ENCODE results near the gene TRAPPC14.
"Not testable (repeated sequence)": the region's sequence is repeated elsewhere in the genome, so short reads cannot be mapped to it uniquely, and the experiment has no call there.

TRAPPC14 gene

DNA sequence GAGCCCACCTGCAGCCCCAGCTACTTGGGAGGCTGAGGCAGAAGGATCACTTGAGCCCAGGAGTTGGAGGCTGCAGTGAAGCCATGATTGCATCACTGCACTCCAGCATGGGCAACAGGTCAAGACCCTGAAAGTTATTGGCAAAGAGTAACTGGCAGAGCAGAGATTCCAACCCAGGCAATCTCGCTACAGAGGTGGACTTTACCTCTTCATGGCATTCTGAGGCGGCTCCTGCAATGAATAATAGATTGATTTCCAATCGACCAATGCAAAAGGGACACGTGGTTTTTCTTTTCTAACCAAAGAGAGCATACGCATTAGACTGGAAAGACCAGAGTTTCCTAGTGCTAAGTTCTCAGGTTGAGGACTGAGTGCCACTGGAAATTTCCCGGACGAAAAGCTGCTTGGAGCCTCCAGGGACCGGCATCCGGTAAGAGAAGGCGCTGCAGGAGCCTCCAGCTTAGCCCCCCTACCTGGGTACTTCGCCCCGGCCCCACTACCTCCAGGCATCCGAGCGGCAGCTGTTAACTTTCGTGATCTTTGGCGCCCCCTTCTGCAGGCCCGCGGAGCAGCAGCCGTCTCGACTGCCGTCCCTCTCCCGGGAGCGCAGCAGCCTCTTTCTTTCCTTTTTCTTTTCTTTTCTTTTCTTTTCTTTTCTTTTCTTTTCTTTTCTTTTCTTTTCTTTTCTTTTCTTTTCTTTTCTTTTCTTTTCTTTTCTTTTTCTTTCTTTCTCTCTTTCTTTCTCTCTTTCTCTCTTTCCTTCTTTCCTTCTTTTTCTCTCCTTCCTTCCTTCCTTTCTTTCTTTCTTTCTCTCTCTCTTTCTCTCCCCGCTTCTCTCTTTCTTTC is 27.7 kb downstream of the TRAPPC14 start:
- Histone ChIP-seq H2AFZ (ENCODE audit: low read depth) (peak overlapping the region; percentile 56), H3K4me3 (IDR thresholded peaks at IDR 0.05; ENCODE audit: insufficient read depth, low read depth, low read length) (no peak overlapping the region)

DNA sequence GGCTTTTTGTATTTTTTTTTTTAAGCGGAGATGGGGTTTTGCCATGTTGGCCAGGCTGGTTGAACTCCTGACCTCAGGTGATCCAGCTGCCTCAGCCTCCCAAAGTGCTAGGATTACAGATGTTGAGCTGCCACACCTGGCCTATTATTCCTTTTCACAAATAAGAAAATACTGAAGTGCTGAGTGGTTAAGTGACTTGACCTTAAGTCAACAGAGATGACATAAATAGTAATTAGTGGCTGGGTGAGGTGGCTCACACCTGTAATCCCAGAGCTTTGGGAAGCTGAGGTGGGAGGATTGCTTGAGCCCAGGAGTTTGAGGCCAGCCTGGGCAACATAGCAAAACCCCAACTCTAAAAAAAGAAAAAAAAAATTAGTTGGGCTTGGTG is 28.3 kb downstream of the TRAPPC14 start:
- not testable (repeated sequence) for H3K36me3 ChIP-seq (ENCODE audit: insufficient read depth); H3K27me3 ChIP-seq (ENCODE audit: insufficient read depth, low read depth); H2AFZ ChIP-seq (ENCODE audit: low read depth); H3K4me3 ChIP-seq (IDR thresholded peaks at IDR 0.05; ENCODE audit: insufficient read depth, low read depth, low read length); H3K9ac ChIP-seq; H3K79me2 ChIP-seq (ENCODE audit: insufficient read depth, low read depth); H3K27ac ChIP-seq; H4K20me1 ChIP-seq (ENCODE audit: insufficient read depth)
- peaks cover 51% of the 10 kb centered on the region for H3K4me1 ChIP-seq (ENCODE audit: low read depth, poor library complexity, severe bottlenecking)
- H3K4me2 ChIP-seq, result peak overlapping the region; percentile 19; the same call in 1 of the 2 replicates

More for the DNA sequence above, 27.7 kb downstream of the TRAPPC14 start:
- Histone ChIP-seq H3K9ac (no peak overlapping the region), H3K27ac (no peak overlapping the region), H4K20me1 (ENCODE audit: insufficient read depth) (no peaks in the 10 kb centered on the region), H3K4me1 (ENCODE audit: low read depth, poor library complexity, severe bottlenecking) (peaks cover 44% of the 10 kb centered on the region), H3K4me2 (peak overlapping the region; percentile 19; the same call in 1 of the 2 replicates), H3K27me3 (ENCODE audit: insufficient read depth, low read depth) (peaks cover 4% of the 10 kb centered on the region; the same call in 1 of the 2 replicates), H3K79me2 (ENCODE audit: insufficient read depth, low read depth) (0 out of 2 replicates have a peak, but pooled peaks cover under 1% of the 10 kb centered on the region), H3K36me3 (ENCODE audit: insufficient read depth) (no peaks in the 10 kb centered on the region)
- TF ChIP-seq, protein P1, sequence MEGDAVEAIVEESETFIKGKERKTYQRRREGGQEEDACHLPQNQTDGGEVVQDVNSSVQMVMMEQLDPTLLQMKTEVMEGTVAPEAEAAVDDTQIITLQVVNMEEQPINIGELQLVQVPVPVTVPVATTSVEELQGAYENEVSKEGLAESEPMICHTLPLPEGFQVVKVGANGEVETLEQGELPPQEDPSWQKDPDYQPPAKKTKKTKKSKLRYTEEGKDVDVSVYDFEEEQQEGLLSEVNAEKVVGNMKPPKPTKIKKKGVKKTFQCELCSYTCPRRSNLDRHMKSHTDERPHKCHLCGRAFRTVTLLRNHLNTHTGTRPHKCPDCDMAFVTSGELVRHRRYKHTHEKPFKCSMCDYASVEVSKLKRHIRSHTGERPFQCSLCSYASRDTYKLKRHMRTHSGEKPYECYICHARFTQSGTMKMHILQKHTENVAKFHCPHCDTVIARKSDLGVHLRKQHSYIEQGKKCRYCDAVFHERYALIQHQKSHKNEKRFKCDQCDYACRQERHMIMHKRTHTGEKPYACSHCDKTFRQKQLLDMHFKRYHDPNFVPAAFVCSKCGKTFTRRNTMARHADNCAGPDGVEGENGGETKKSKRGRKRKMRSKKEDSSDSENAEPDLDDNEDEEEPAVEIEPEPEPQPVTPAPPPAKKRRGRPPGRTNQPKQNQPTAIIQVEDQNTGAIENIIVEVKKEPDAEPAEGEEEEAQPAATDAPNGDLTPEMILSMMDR (conservative IDR thresholded peaks at IDR 0.05; ENCODE audit: low read depth, low read length), result peak; percentile 84

DNA sequence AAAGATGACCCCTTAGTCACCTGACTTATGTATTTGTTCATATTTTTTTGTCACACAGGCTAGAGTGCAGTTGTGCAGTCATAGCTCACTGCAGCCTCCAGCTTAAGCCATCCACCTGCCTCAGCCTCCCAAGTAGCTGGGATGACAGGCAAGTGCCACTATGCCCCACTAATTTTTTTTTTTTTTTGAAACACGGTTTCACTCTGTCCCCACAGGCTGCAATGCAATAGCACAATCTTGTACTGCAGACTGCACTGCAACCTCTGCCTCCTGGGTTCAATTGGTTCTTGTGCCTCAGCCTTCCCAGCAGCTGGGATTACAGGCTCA is 29.9 kb downstream of the TRAPPC14 start:
- Histone ChIP-seq H3K4me2 (peak overlapping the region; percentile 83; the same call in 1 of the 2 replicates), H3K27ac (no peak overlapping the region), H3K36me3 (ENCODE audit: insufficient read depth) (no peaks in the 10 kb centered on the region), H3K4me1 (ENCODE audit: low read depth, poor library complexity, severe bottlenecking) (peaks cover 53% of the 10 kb centered on the region), H4K20me1 (ENCODE audit: insufficient read depth) (no peaks in the 10 kb centered on the region), H3K4me3 (IDR thresholded peaks at IDR 0.05; ENCODE audit: insufficient read depth, low read depth, low read length) (no peak overlapping the region), H3K9ac (no peak overlapping the region), H3K79me2 (ENCODE audit: insufficient read depth, low read depth) (0 out of 2 replicates have a peak, but pooled peaks cover 6% of the 10 kb centered on the region), H3K27me3 (ENCODE audit: insufficient read depth, low read depth) (peaks cover 4% of the 10 kb centered on the region; the same call in 1 of the 2 replicates), H2AFZ (ENCODE audit: low read depth) (peak overlapping the region; percentile 91; the same call in 1 of the 2 replicates)
- TF ChIP-seq, protein P1 (conservative IDR thresholded peaks at IDR 0.05; ENCODE audit: low read depth, low read length), result no peak

DNA sequence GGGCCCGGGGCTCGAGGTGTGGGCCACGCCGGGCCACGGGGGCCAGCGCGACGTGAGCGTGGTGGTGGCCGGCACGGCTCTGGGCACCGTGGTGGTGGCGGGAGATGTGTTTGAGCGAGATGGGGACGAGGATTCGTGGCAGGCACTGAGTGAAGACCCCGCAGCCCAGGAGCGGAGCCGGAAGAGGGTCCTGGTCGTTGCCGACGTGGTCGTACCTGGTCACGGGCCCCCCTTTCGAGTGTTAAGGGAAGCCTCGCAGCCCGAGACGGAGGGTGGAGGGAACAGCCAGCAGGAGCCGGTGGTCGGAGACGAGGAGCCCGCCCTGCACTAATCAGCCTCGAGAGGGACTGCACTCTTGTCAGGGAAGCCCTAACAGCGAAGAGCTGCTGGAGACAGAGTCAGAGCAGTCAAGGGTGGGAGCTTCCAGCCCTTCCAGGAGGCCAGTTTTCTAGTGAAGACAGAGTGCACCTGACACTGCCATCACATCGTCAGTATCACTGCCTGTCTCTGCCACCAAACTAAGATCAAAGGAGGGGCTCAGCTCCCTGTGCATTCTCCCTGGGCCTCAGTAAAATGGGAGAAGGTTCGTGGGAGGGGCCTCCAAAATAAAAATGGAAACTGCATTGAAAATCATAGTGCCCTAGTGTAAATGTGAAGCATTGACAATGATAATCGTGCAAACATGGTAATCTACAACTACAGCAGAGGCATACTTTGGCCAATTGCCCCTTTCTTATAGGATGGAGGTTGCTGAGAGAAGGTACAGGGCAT is 30.5 kb downstream of the TRAPPC14 start:
- Histone ChIP-seq H3K27ac (no peak overlapping the region), H2AFZ (ENCODE audit: low read depth) (peak overlapping the region; percentile 91), H3K27me3 (ENCODE audit: insufficient read depth, low read depth) (peaks cover 4% of the 10 kb centered on the region; the same call in 1 of the 2 replicates), H4K20me1 (ENCODE audit: insufficient read depth) (no peaks in the 10 kb centered on the region), H3K36me3 (ENCODE audit: insufficient read depth) (no peaks in the 10 kb centered on the region), H3K4me1 (ENCODE audit: low read depth, poor library complexity, severe bottlenecking) (peaks cover 53% of the 10 kb centered on the region), H3K4me3 (IDR thresholded peaks at IDR 0.05; ENCODE audit: insufficient read depth, low read depth, low read length) (no peak overlapping the region), H3K79me2 (ENCODE audit: insufficient read depth, low read depth) (0 out of 2 replicates have a peak, but pooled peaks cover 6% of the 10 kb centered on the region), H3K9ac (peak overlapping the region; percentile 79; the same call in 1 of the 2 replicates), H3K4me2 (peak overlapping the region; percentile 83)
- TF ChIP-seq, protein P1 (conservative IDR thresholded peaks at IDR 0.05; ENCODE audit: low read depth, low read length), result no peak
